ENCODE measurements around the gene MXD3.

DNA sequence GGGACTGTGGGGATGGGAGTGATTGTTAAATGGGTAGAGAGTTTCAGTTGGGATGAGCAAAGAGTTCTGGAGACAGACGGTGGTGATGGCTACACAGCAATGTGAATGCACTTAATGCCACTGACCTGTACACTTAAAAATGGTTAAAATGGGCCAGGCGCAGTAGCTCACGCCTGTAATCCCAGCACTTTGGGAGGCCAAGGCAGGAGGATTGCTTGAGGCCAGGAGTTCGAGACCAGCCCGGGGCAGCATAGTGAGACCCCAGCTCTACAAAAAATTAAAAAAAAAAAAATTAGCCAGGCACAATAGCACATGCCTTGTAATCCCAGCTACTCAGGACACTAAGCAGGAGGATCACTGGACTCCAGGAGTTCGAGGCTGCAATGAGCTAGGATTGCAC, 32.1 kb upstream of the MXD3 start:
- TF ChIP-seq GATA2 (IDR thresholded peaks at IDR 0.05; ENCODE audit: low read depth, low read length) = no peak
- no peak for TF ChIP-seq GATA3 (IDR thresholded peaks at IDR 0.05; ENCODE audit: low read depth, low read length)

Measured in SH-SY5Y (cell line).